ENCODE measurements around the gene C12orf76. TPM values are rescaled to one million over a fixed set of nuclear protein-coding genes. Genes with fewer than 3 reads are reported as not detected.

Gene C12orf76
- total RNA-seq, 6 experiments from 2014 or later: 3.0 to 10.1 (median 6.4) TPM

- Histone ChIP-seq H3K9me3 (no peaks in the 10 kb centered on the region), H3K4me3 (peak overlapping the region; percentile 95 to 99 (median 98)), H3K27me3 (no peaks in the 10 kb centered on the region), H3K36me3 (peaks cover 0 to 11% (median 3%) of the 10 kb centered on the region in 4 donors), H3K27ac (peak overlapping the region; percentile 85 to 97 (median 90)), H3K4me1 (peaks cover 0 to 13% (median 3%) of the 10 kb centered on the region in 4 donors)
- intact Hi-C loops (cut with DNase I): no loop called here
- ATAC-seq (peak in 2 of 4 donors; percentile 2 to 13), DNase-seq (no peak)
- WGBS (ENCODE audit: insufficient coverage, low coverage, low lambda C conversion rate, missing lambda C conversion rate): 0% methylated on average over 4 of the region's 6 CpGs
- TF ChIP-seq POLR2A (IDR thresholded peaks at IDR 0.05): no peak
- TF ChIP-seq, protein P1, sequence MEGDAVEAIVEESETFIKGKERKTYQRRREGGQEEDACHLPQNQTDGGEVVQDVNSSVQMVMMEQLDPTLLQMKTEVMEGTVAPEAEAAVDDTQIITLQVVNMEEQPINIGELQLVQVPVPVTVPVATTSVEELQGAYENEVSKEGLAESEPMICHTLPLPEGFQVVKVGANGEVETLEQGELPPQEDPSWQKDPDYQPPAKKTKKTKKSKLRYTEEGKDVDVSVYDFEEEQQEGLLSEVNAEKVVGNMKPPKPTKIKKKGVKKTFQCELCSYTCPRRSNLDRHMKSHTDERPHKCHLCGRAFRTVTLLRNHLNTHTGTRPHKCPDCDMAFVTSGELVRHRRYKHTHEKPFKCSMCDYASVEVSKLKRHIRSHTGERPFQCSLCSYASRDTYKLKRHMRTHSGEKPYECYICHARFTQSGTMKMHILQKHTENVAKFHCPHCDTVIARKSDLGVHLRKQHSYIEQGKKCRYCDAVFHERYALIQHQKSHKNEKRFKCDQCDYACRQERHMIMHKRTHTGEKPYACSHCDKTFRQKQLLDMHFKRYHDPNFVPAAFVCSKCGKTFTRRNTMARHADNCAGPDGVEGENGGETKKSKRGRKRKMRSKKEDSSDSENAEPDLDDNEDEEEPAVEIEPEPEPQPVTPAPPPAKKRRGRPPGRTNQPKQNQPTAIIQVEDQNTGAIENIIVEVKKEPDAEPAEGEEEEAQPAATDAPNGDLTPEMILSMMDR (IDR thresholded peaks at IDR 0.05): no peak
These were observed 53.0 kb downstream of the C12orf76 start for GRCh38 chr12:109995361-109995685.

DNA sequence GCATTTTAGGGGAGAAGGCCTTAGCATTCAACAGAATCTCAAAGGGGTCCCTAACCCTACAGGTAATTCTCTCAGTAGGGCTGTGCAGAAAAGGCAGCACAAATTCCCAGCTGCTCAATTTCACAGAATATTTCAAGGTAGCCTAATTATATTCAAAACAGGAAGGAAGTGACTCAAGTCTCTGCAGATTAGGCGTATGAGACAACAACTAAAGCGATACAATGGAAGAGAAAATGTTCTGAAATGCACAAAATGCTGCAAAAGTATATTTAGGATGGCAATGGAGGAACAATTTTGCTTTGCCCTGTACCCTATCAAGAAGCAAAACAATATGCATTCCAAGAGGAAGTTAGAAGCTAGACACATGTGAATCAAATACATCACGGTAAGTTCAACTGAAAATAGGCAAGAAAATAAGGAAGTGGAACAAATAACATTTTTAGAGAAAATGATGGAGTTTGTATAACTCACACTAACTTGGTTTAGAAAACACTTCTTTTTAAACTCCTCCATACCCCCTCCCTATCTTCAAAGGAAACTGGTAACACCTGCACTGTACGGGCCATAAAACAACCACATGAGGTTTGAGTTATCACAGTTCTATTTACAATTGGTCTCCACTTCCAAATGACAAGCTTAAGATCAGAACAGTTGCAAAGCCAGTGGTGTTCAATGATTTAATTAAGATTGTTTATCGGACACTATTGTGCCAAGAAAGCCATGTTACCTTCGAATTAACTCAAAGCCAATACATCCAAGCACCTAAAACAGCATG, 53.7 kb downstream of the C12orf76 start:
- peaks cover 0 to 17% (median 3%) of the 10 kb centered on the region in 4 donors for H3K36me3 ChIP-seq
- intact Hi-C loops (cut with DNase I): no loop called here

GRCh38 chr12:109993091-109993490, 55.2 kb downstream of the C12orf76 start:
- no peak overlapping the region for H3K4me3 ChIP-seq
- TF ChIP-seq POLR2A (IDR thresholded peaks at IDR 0.05): no peak
- TF ChIP-seq, protein P1 (IDR thresholded peaks at IDR 0.05): no peak
- ATAC-seq (no peak), DNase-seq (no peak)
- peaks cover 0 to 32% (median 9%) of the 10 kb centered on the region in 4 donors for H3K36me3 ChIP-seq
- H3K27me3 ChIP-seq: no peaks in the 10 kb centered on the region
- H3K27ac ChIP-seq: no peak overlapping the region
- H3K4me1 ChIP-seq: peaks cover 0 to 13% (median 3%) of the 10 kb centered on the region in 4 donors
- intact Hi-C loops (cut with DNase I): no loop called here
- 66% methylated on average over 2 of the region's 2 CpGs for WGBS (ENCODE audit: insufficient coverage, low coverage, low lambda C conversion rate, missing lambda C conversion rate)
- no peaks in the 10 kb centered on the region for H3K9me3 ChIP-seq

More for the DNA sequence above, 53.7 kb downstream of the C12orf76 start:
- DNase-seq: no peak
- H3K27me3 ChIP-seq: no peaks in the 10 kb centered on the region
- no peak for ATAC-seq
- H3K4me1 ChIP-seq: peaks cover 0 to 13% (median 3%) of the 10 kb centered on the region in 4 donors
- peak overlapping the region; percentile 95 to 99 (median 98) for H3K4me3 ChIP-seq
- H3K9me3 ChIP-seq: no peaks in the 10 kb centered on the region
- H3K27ac ChIP-seq: peak overlapping the region in 2 of 3 donors; percentile 90 to 97
- TF ChIP-seq, protein P1 (IDR thresholded peaks at IDR 0.05): no peak
- TF ChIP-seq POLR2A (IDR thresholded peaks at IDR 0.05): no peak
- 38% methylated on average over 6 of the region's 6 CpGs for WGBS (ENCODE audit: insufficient coverage, low coverage, low lambda C conversion rate, missing lambda C conversion rate)

DNA sequence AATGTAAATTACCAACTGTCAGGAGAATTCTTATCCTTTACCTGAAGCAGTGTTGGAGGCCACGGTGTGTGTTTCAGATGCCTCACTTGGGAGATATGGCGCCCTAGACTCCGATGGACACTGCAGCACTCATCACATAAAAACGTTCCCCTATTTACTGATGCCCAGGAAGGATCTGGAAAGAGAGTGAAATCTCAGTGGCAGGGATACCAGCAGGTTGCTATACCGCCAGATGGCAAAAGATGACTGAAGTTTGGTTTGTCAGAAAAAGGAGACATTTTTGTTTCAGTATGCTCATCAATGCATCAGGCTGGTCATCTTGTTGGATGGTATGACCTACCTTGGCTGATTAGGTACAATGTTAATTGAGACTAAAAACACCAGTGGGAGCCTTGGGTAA, 56.7 kb downstream of the C12orf76 start:
- peaks cover 0 to 41% (median 12%) of the 10 kb centered on the region in 4 donors for H3K36me3 ChIP-seq
- no peaks in the 10 kb centered on the region for H3K27me3 ChIP-seq
- 95% methylated on average over 4 of the region's 5 CpGs for WGBS (ENCODE audit: insufficient coverage, low coverage, low lambda C conversion rate, missing lambda C conversion rate)
- DNase-seq (no peak), ATAC-seq (no peak)
- intact Hi-C loops (cut with DNase I): no loop called here
- peaks cover 0 to 13% (median 3%) of the 10 kb centered on the region in 4 donors for H3K4me1 ChIP-seq
- TF ChIP-seq, protein P1 (IDR thresholded peaks at IDR 0.05): no peak
- TF ChIP-seq POLR2A (IDR thresholded peaks at IDR 0.05): no peak
- H3K9me3 ChIP-seq: no peaks in the 10 kb centered on the region
- no peak overlapping the region for H3K27ac ChIP-seq
- H3K4me3 ChIP-seq: no peak overlapping the region

Small RNA genes lying within 50 kb of the gene (small RNA-seq; reads per million reads assigned to genes)
- 0 reads per million in 2 experiments for gene AC007546.2

Other genes starting within 250 kb of the C12orf76 start
- gene TRPV4, start 215.1 kb downstream of the C12orf76 start, total RNA-seq: 10 to 100 TPM in 1 of 6 experiments, 1 to 10 TPM in 5; 5.3 to 10.3 (median 6.7) TPM
- 10 to 100 TPM in 5 of 6 experiments, 1 to 10 TPM in 1; 9.8 to 20.8 (median 13.6) TPM for gene GLTP, start 168.0 kb downstream of the C12orf76 start, total RNA-seq
- gene TCHP, start 148.2 kb downstream of the C12orf76 start, total RNA-seq: 1 to 10 TPM; 4.9 to 8.8 (median 6.8) TPM
- 10 to 100 TPM; 13.3 to 24.8 (median 16.8) TPM for gene GIT2, start 52.2 kb downstream of the C12orf76 start, total RNA-seq
- 10 to 100 TPM; 14.4 to 33.7 (median 24.6) TPM for gene ANKRD13A, start 49.1 kb downstream of the C12orf76 start, total RNA-seq
- 1 to 10 TPM; 1.3 to 5.1 (median 2.5) TPM for gene IFT81, start 75.8 kb upstream of the C12orf76 start, total RNA-seq
- gene ATP2A2, start 232.7 kb upstream of the C12orf76 start, total RNA-seq: 100 to 1,000 TPM in 4 of 6 experiments, 10 to 100 TPM in 2; 95.6 to 155 (median 113) TPM

Measured in right lobe of liver (tissue), 6 donors.